NB4 (cell line): ENCODE measurements around the gene AFF3.

Experiments used
- POLR2A ChIP-seq: IDR thresholded peaks from 2 replicates; pipeline ENCODE4 v1.6.1; 2011; ENCODE audit warnings: mild to moderate bottlenecking; ENCODE audit not compliant: insufficient read length; ENCODE audit errors: extremely low read depth
- TF ChIP-seq, protein P1 (sequence below): IDR thresholded peaks from one replicate; pipeline ENCODE4 v1.5.1; 2012; ENCODE audit warnings: low read depth, low read length
- TF ChIP-seq, protein P2 (sequence below): IDR thresholded peaks from 2 replicates; pipeline ENCODE4 v1.6.1; 2011; ENCODE audit warnings: low read depth, low read length

DNA sequence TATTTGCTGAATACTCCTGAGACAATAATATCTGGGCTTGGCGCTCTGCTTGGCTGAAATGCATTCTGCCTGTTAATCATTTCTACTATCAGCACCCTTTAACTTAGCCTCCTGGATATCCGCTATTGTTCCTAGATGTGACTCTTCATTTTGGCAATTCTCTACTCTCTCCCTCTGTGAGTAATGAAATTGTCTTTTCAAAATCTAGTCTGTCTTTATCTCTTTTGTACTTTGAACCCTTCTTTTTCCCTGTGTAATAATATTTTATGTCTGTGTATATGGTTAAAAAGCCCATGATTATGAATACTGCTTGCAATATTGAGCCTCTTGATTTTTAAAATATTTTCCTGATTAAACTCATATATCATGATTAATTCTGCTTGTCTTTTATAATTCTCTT lies 646.4 kb downstream of the AFF3 start:
- TF ChIP-seq, protein P1, sequence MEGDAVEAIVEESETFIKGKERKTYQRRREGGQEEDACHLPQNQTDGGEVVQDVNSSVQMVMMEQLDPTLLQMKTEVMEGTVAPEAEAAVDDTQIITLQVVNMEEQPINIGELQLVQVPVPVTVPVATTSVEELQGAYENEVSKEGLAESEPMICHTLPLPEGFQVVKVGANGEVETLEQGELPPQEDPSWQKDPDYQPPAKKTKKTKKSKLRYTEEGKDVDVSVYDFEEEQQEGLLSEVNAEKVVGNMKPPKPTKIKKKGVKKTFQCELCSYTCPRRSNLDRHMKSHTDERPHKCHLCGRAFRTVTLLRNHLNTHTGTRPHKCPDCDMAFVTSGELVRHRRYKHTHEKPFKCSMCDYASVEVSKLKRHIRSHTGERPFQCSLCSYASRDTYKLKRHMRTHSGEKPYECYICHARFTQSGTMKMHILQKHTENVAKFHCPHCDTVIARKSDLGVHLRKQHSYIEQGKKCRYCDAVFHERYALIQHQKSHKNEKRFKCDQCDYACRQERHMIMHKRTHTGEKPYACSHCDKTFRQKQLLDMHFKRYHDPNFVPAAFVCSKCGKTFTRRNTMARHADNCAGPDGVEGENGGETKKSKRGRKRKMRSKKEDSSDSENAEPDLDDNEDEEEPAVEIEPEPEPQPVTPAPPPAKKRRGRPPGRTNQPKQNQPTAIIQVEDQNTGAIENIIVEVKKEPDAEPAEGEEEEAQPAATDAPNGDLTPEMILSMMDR: no peak
- TF ChIP-seq, protein P2, sequence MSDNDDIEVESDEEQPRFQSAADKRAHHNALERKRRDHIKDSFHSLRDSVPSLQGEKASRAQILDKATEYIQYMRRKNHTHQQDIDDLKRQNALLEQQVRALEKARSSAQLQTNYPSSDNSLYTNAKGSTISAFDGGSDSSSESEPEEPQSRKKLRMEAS: no peak
- no peak for TF ChIP-seq POLR2A
